Middle frontal gyrus (tissue), 1 donor: ENCODE data around the gene TRIM47.
"Not testable (repeated sequence)": the region's sequence is repeated elsewhere in the genome, so short reads cannot be mapped to it uniquely, and the experiment has no call there.

Experiments used
- DNase-seq: peaks from one replicate; pipeline ENCODE4 v3.0.0-alpha.2; 2015; ENCODE audit warnings: low spot score; ENCODE audit errors: extremely low spot score

Gene TRIM47

DNA sequence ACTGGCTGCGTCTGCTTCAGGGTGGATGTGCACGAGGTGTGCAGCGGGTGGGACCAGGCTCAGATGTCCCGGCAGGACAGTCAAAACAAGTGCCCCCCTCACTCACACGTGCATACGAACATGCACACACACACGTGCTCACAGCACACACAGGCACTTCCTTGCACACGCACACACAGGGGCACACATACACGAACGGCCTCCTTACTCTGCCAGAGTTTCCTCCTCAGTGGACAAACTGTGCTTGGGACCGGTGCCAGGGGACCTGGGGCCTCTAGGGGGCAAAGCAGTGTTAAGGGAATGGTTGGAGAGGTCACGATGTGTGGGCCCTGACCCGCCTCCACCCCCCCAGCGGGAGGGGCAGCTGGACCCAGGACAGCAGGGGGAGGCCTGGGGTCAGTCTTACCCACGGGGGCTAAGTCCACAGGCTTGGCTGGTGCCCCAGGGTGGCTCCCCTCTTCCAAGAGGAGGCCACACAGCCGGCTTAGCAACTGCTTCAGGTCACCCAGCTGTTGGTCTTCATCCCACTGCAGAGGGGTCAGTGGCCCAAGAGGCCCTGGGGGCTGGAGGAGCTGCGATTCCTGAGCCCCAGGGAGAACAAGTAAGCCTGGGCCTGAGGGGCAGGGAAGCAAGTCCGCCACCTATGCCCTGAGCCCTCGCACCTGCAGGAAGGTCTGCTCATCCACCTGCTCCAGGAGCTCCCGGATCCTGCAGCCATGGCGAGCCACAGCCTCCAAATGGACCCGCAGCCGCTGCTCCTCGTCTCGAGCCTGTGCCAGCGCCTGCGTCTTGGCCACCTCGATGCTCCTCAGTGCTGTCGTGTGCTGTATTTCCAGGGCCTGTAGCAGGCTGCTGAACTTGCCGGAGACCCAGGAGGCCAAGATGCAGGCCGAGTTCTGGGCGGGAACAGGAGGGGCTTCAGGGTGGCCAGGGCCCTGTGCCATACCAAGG lies 13.5 kb upstream of the TRIM47 start:
- no peak for DNase-seq

DNA sequence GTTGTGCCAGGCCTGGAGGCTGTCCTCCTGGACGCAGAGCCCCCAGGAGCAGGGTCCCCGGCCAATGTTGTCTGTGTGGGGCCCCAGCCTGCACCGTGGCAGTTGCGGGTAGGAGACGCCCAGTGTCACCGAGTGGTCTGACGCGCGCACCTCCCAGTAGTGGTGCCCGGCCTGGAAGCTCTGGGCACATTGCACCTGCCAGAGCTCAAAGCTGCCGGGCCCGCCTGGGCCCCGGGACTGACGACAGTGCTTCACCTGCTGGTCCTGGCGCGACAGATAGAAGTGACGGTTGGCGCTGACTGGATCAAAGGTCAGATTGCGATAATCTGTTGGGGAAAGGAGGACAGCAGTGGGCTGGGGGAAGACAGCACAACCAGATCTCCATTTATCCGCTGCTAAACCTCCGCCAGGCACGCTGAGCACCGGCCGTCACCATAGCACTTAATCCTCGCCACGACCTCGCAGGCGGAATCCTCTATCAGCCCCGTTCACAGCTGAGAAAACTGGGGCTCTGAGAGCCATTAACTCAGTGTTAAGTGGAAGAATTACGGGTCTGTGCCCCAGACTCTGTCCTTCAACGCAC lies 12.7 kb upstream of the TRIM47 start:
- no peak for DNase-seq

DNA sequence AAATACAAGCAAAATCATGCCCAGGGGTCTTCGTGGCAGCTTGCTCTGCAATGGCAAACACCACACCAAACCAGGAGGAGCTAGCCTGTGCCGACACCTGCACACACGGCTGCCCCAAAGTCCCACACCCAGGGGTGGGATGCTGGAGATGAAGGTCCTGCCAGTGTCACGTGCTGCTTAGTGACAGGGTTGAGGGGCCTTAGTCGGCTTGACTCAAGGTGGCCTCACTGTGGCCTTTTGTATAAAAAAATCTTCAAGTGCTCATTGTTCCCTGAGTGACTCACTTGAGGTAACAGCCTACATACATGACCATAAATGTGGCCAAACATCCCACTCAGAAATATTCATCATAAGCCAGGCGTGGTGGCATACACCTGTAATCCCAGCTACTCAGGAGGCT lies 11.1 kb upstream of the TRIM47 start:
- DNase-seq, result no peak

GRCh38 chr17:75888484-75888883 lies 10.1 kb upstream of the TRIM47 start:
- no peak for DNase-seq

- DNase-seq, result not testable (repeated sequence)
These were observed 7.5 kb upstream of the TRIM47 start for GRCh38 chr17:75885860-75886259.

GRCh38 chr17:75885431-75885830 lies 7.0 kb upstream of the TRIM47 start:
- no peak for DNase-seq

- DNase-seq, result no peak
These were observed 3.5 kb upstream of the TRIM47 start for GRCh38 chr17:75881678-75882454.

DNA sequence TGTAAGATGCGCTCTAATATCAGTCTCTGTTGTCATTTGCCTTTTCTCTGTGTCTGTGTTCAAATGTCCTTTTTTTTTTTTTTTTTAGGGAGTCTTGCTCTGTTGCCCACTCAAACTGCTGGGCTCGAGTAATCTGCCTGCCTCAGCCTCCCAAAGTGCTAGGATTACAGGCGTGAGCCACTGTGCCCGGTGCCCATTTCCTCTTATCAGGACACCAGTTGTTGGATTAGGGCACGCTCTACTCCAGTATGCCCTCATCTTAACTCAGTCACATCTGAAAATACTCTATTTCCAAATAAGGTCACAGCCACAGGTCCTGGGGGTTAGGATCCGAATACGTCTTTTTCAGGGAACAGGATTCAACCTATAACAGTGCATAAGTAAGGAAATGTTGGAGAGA lies 1.9 kb upstream of the TRIM47 start:
- no peak for DNase-seq

GRCh38 chr17:75877752-75878173 lies 618 bp downstream of the TRIM47 start:
- no peak for DNase-seq

DNA sequence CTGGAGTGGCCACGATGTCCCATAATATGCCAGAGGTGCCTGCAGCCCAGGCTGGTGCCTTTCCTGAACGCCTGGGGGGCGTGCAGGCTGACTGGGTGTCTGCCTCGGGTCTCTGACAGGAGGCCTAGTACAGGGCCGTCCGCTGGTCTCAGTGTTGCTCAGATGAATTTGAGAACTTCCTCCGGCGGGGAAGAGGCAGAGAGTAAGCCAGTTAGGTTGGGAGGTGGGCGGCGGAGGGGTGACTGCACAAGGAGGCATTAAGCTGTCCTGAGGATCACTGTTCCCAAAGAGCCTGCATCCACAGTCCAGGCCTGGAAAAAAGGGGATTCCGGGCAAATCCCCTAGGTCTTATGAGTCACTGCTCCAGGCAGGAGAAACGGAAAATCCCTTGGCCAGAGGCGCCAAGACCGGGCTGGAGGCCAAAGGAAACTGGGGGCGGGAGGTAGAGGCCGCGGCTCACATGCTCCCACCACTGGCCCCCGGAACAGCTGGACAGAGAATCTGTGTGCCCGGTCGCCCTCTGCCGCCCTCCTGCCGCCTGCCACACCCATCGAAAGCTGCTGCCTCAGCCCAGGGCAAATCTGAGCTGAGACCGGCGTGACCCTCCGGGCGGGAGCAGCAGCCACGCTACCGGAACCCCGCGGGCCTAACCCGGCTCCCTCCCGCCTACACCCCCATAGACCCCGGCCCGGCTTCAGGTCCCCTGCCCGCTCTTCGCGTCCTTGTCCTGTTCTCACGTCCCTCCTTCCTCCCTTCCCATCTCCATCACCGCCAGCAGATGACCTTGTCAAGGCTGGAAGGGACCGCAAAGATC lies 1.2 kb downstream of the TRIM47 start:
- no peak for DNase-seq

DNA sequence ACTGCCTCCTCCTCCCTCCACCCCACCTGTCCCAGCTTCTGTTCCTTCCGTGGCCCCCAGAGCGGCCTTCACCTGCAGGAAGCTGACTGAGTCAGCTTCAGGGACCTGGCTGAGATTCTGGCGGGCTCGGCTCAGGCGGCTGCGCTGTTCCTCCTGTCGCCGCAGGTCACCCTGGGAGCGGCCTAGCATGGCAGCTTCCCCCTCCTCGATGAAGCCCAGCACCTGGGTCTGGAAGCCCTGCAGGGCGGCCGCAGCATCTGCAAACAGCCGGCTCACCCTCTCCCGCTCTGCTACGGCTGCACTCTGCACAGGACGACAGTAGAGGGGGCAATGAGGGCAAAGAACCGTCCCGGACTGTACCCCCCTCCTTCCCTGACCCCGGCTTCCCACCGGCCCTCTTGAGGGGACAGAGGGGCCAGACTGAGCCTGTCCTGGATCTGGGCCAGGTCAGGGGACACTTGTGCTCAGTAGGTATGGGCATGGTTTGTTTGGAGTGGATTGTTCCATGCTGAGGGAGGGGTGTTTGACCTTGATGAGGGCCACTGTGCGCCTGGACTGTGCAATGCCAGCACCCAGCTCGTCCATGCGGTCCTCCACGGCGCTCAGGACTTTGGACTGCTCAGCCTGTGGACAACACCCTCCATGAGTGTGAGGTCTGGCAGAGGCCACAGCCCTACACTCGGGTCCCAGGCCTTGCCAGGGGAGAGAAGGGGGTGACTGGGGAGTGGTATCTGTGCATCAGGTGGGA lies 2.0 kb downstream of the TRIM47 start:
- no peak for DNase-seq

GRCh38 chr17:75875940-75876189 lies 2.5 kb downstream of the TRIM47 start:
- DNase-seq, result no peak

GRCh38 chr17:75875182-75875939 lies 3.0 kb downstream of the TRIM47 start:
- no peak for DNase-seq

GRCh38 chr17:75874323-75875181 lies 3.8 kb downstream of the TRIM47 start:
- DNase-seq, result no peak

- DNase-seq, result no peak
These were observed 4.6 kb downstream of the TRIM47 start for GRCh38 chr17:75873587-75874322.

DNA sequence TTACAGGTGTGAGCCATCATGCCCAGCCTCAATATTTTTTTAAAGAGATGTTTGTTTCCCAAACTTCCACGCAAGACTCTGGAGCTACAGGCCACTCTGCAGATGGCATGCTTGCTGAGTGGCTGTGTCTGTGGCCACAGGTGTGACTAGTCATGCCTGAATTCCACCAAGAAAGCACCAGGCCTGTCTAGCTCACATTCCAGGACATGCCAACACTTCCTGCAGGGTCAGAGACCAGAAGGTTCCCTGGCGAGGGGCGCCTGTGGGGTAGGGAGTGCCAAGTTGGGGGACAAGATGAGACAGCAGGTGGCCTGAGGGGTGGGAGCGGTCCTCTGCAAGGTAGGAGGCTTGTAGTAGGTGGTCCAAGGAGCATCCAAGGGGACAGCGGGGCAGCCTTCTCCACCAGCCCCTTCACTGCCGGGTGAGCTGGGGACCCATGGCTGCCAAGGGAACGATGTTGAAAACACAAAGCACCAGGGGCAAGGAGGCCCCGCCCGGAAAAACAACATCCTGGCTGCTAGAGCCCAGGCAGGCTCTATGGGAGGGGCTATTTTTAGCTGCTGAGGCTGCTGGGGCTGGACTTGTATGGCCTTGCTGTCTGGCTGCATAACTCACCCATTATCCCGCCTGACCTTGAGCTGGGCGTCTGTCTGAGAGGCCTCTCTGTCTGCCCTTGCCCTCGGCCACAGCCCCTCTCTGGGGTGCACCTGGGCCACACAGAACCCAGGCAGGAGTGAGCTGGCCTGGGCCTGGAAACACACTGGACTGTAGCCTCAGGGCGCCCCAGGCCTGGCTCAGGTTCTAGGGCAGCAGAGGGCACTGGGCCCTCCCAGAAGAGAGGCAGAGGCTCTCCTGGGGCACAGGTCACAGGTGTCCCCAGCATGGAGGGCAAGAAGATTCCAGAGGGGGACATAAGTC lies 5.7 kb downstream of the TRIM47 start:
- DNase-seq, result no peak

GRCh38 chr17:75870228-75870627 lies 8.2 kb downstream of the TRIM47 start:
- not testable (repeated sequence) for DNase-seq
